Breast epithelium (tissue), 4 donors: Measurements from ENCODE around the gene KIAA1549. TPM values are rescaled to one million over a fixed set of nuclear protein-coding genes. Genes with fewer than 3 reads are reported as not detected.
"Not testable (repeated sequence)": the region's sequence is repeated elsewhere in the genome, so short reads cannot be mapped to it uniquely, and the experiment has no call there.

ENCODE experiments used
- DNase-seq, 2 donors: peaks; one replicate each; pipeline ENCODE4 v3.0.0-alpha.2; 2019; ENCODE audit warnings: low spot score in 2 of 2
- H3K27ac ChIP-seq, 2 donors: fragments of 200-600 bp; sonication (generic) in 1 of 2; one replicate each; pipeline ENCODE4 v1.5.1; 2016 to 2019; ENCODE audit warnings: mild to moderate bottlenecking in 1 of 2
- H3K27me3 ChIP-seq, 2 donors: fragments of 200-600 bp; sonication (generic) in 1 of 2; one replicate each; pipeline versions ENCODE4 v1.5.1 to v1.6.0; 2017 to 2019; ENCODE audit warnings: control low read depth in 1 of 2, mild to moderate bottlenecking in 1 of 2
- H3K36me3 ChIP-seq: fragments of 200-600 bp; one replicate; pipeline ENCODE4 v1.5.1; 2019
- H3K4me1 ChIP-seq, 2 donors: fragments of 200-600 bp; sonication (generic); one replicate each; pipeline ENCODE4 v1.5.1; 2016 to 2019; ENCODE audit warnings: control low read depth in 1 of 2
- H3K4me3 ChIP-seq, 3 donors: fragments of 200-600 bp; sonication (generic); 1 replicate in 2 of 3; 2 replicates in 1 of 3; pipeline ENCODE4 v1.5.1; 2016 to 2019; ENCODE audit warnings: mild to moderate bottlenecking in 3 of 3, moderate library complexity in 2 of 3
- H3K9me3 ChIP-seq, 2 donors: fragments of 200-600 bp; sonication (generic) in 1 of 2; one replicate each; pipeline ENCODE4 v1.5.1; 2016 to 2019; ENCODE audit warnings: control low read depth in 1 of 2
- CTCF ChIP-seq, 3 donors: fragments of 450-650 bp; IDR thresholded peaks; one replicate each; pipeline ENCODE4 v1.5.1; 2016 to 2017; ENCODE audit warnings: antibody characterized with exemption in 3 of 3, mild to moderate bottlenecking in 3 of 3, moderate library complexity in 3 of 3
- POLR2A ChIP-seq: fragments of 450-650 bp; IDR thresholded peaks from one replicate; pipeline ENCODE4 v1.6.1; 2016; ENCODE audit warnings: antibody characterized with exemption, mild to moderate bottlenecking, moderate library complexity
- POLR2AphosphoS5 ChIP-seq, 3 donors: sonication (generic); formaldehyde crosslinking; IDR thresholded peaks; one replicate each; pipeline ENCODE4 v1.6.1; 2017; ENCODE audit warnings: antibody characterized with exemption in 3 of 3
- intact Hi-C: fragments of 100-400 bp; cut with DNase I; formaldehyde crosslinking; loops from one replicate; pipeline ENCODE4 v1.15.1; 2023; ENCODE audit warnings: low total_unique reads
- total RNA-seq, 3 donors: library from RNA; depleted of rRNA; stranded (reverse); fragments of >200 nt; gene quantifications; one replicate each; pipeline ENCODE4 v1.1.0, GENCODE V29; 2016

KIAA1549 gene
- total RNA-seq, result 1 to 10 TPM; 1.8 to 3.9 (median 2.8) TPM

- intact Hi-C loops, result no loop called here
- H3K4me3 ChIP-seq, result peak within 1 kb of the TSS; percentile 51 to 94 (median 72)
- TF ChIP-seq POLR2AphosphoS5 (IDR thresholded peaks at IDR 0.05), result no peak
- no peak for TF ChIP-seq POLR2A
- peak in 1 of 3 donors; percentile 62 for TF ChIP-seq CTCF (IDR thresholded peaks at IDR 0.05)
- H3K4me1 ChIP-seq, result no peaks in the 10 kb centered on the region
- peak in 1 of 2 donors; percentile 65 for DNase-seq
- no peaks in the 10 kb centered on the region for H3K36me3 ChIP-seq
- no peaks in the 10 kb centered on the region for H3K9me3 ChIP-seq
- peak within 1 kb of the TSS; percentile 61 to 86 for H3K27ac ChIP-seq
- no peaks in the 10 kb centered on the region for H3K27me3 ChIP-seq
Observed at GRCh38 chr7:138981332-138982203, at the start of gene KIAA1549. Gene KIAA1549, minus strand, starts transcription at chr7:138981389. Its CDS starts 120 bp downstream, at chr7:138981269.

GRCh38 chr7:139029353-139029752 lies 48.2 kb upstream of the KIAA1549 start:
- Histone ChIP-seq H3K9me3 (no peaks in the 10 kb centered on the region), H3K27me3 (no peaks in the 10 kb centered on the region), H3K4me3 (no peak overlapping the region), H3K36me3 (no peaks in the 10 kb centered on the region), H3K4me1 (no peaks in the 10 kb centered on the region), H3K27ac (no peak overlapping the region)
- TF ChIP-seq CTCF (IDR thresholded peaks at IDR 0.05), result no peak
- no peak for TF ChIP-seq POLR2A
- no peak for TF ChIP-seq POLR2AphosphoS5 (IDR thresholded peaks at IDR 0.05)
- intact Hi-C loops, result no loop called here
- no peak for DNase-seq

- no peaks in the 10 kb centered on the region for H3K4me1 ChIP-seq
- H3K27ac ChIP-seq, result no peak overlapping the region
- TF ChIP-seq POLR2AphosphoS5 (IDR thresholded peaks at IDR 0.05) (no peak), POLR2A (no peak), CTCF (IDR thresholded peaks at IDR 0.05) (no peak)
Observed at GRCh38 chr7:139026551-139026950, 45.4 kb upstream of the KIAA1549 start.

GRCh38 chr7:139025861-139026260 lies 44.7 kb upstream of the KIAA1549 start:
- H3K36me3 ChIP-seq, DNase-seq, H3K9me3 ChIP-seq, H3K4me1 ChIP-seq, intact Hi-C loops, H3K27ac ChIP-seq, H3K27me3 ChIP-seq, H3K4me3 ChIP-seq: not testable (repeated sequence)

More at GRCh38 chr7:139026551-139026950, 45.4 kb upstream of the KIAA1549 start:
- intact Hi-C loops, result no loop called here
- no peaks in the 10 kb centered on the region for H3K9me3 ChIP-seq
- no peaks in the 10 kb centered on the region for H3K27me3 ChIP-seq
- H3K36me3 ChIP-seq, result peaks cover 1% of the 10 kb centered on the region
- H3K4me3 ChIP-seq, result no peak overlapping the region
- DNase-seq, result no peak

GRCh38 chr7:139023076-139023475 lies 41.9 kb upstream of the KIAA1549 start:
- Histone ChIP-seq H3K36me3 (peaks cover 6% of the 10 kb centered on the region), H3K4me3 (no peak overlapping the region), H3K4me1 (no peaks in the 10 kb centered on the region), H3K9me3 (no peaks in the 10 kb centered on the region), H3K27me3 (no peaks in the 10 kb centered on the region), H3K27ac (peak overlapping the region in 1 of 2 donors; percentile 7)
- no peak for DNase-seq
- TF ChIP-seq POLR2AphosphoS5 (IDR thresholded peaks at IDR 0.05), result no peak
- no peak for TF ChIP-seq CTCF (IDR thresholded peaks at IDR 0.05)
- TF ChIP-seq POLR2A, result no peak
- intact Hi-C loops, result no loop called here
